ENCODE measurements around the gene CUZD1.

CUZD1 gene

DNA sequence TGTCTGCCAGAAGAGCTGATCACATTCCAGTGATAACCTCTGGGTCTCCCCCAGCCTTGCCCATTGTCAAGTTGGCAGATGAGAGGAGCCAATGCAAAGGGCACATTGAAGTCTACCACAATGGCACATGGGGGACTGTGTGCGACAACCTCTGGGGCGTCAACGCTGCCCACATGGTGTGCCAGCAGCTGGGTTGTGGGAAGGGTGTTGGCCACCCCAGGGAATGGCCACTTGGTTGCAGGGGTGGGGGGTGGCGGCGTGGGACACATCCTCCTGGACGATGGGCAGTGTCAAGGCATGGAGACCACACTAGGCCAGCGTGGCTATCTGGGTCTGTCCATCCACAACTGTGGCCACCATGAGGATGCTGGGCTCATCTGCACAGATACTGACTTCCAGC is 43.4 kb downstream of the CUZD1 start:
- FAIRE-seq = no peak

DNA sequence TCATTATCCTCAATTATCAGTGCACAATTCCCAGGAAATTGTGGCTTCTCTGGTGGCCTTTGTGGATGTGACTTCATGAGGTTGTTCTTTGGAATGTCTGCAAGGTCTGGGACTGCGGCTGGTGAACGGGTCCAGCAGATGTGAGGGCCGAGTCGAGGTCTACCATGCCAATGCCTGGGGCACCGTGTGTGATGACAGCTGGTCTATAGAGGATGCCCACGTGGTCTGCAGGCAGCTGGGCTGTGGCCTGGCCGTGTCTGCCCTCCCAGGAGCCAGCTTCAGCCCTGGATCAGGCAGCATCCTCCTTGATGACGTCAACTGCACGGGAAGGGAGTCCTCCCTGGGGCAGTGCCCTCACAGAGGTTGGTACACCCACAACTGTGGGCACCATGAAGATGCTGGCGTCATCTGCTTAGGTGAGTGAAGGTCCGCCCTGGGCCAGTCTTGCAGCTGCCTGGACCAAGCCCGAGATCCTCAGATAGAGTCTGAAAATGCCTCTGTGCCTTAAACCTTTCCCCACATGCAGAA is 46.9 kb downstream of the CUZD1 start:
- FAIRE-seq = no peak

DNA sequence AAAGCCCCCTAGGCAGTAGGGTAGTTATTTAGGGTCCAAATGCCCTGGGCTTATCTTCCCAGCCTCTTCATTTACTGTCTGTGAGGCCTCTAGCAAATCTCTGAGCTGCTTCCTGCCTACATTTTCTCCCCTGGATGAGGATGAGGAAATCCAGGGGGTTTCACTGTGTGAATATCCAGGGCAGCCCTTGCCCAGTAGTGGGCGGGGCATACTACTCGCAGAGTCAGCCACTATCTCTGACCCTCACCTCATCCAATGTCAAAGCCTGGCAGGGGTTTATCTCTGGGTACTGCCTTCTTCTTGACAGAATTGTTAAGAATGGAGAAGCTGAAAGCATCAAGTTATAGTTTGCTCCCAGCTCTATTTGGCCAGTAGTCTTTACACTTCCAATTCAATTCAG is 48.9 kb downstream of the CUZD1 start:
- FAIRE-seq = no peak

GRCh38 chr10:122795924-122796323 is 49.7 kb downstream of the CUZD1 start:
- no peak for FAIRE-seq

DNA sequence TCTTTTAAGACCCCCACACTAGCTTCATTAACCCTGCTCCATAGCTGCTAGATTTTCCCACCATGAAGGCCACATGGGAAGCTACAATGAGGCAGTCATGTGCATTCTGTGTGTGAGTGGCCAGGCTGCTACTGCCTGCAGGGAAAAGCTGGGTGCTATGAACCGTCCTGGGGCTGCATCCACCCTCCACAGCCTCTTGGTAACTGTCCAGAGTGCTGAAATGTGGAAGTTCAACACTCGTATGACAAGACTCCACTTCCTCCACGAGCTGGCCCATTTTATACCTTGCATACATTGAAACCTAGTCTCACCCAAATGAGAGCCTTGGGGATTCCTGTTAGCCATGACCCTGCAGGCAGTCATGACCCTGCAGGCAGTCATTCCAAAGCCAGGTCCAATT is 59.4 kb downstream of the CUZD1 start:
- FAIRE-seq = no peak

GRCh38 chr10:122782911-122783310 is 62.7 kb downstream of the CUZD1 start:
- FAIRE-seq = no peak

All from TTC549 (cell line).